GM12872 (cell line): ENCODE data around the gene IL37.

Source experiments
- CTCF ChIP-seq: IDR thresholded peaks from 3 replicates; pipeline ENCODE4 v1.5.1; 2011; ENCODE audit warnings: low read depth, mild to moderate bottlenecking, low read length, moderate library complexity; ENCODE audit not compliant: insufficient read depth

The IL37 gene

DNA sequence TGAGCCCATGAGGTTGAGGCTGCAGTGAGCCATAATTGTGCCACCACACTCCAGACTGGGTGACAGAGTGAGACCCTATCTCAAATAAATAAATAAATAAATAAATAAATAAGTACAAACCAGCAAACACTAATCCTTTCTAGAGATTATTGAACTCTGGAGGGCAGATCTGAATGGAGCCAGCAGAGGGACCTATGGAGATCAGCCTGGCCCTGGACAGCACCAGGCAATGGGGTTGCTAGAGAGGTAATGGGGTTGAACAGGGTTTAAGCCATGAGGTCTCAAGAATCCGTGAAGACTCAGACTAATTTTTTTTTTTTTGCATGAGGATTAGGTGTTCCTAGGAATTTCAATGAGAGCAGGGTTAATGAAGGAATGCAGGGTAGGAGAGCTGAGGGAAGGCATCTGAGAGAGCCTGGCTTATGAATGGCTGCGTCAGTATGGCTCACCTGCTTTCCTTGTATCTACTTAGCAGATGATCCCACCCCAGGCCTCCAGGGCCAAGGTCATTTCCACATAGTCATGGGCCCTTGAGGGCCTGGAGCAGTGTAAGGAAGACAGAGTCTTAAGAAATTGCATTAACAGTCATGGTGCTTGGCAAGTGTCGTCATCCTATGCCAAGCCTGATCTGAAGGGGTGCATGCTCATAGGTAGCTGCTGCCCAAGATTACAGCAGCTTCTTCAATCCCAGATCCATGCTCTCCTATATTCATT, 34.6 kb upstream of the IL37 start:
- TF ChIP-seq CTCF: no peak; the same call in 2 of the 3 replicates

DNA sequence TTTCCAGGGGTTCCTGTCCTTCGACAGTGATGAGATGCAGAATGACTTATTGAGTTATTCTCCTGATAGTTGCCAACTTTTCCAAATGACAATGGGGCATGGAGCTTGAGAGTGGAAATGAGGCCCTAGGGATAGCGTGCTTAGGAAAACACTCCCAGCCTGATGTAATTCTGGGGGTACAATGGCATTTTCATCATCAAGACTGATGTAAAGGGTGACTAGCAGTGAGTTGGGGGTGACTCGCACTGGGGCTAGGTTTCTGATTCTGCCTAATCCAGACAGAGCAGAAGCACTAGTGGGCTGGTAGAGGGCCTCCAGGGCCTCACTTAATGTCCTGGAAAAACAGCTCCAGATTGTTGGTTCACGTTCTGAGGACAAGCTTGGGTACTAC, 34.0 kb upstream of the IL37 start:
- no peak for TF ChIP-seq CTCF

DNA sequence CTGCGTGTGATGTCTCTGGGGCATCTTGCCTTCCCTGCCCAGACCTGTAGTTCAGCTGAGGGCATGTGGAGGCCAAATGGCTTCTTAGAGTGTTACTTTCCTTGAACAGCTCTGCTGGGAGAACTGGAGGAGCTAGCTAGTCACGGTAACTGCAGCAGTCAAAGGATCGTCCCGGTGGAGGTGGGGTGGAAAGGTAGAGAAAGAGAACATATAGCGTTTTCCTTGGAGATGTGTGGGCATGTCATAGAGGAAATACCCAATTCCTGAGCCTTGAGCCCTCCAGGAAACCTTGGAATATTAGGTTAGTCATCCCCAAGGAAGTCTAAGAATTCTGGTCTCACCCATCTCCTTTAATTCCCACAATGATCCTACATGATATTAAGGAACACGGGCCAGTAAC, 33.5 kb upstream of the IL37 start:
- TF ChIP-seq CTCF: no peak

DNA sequence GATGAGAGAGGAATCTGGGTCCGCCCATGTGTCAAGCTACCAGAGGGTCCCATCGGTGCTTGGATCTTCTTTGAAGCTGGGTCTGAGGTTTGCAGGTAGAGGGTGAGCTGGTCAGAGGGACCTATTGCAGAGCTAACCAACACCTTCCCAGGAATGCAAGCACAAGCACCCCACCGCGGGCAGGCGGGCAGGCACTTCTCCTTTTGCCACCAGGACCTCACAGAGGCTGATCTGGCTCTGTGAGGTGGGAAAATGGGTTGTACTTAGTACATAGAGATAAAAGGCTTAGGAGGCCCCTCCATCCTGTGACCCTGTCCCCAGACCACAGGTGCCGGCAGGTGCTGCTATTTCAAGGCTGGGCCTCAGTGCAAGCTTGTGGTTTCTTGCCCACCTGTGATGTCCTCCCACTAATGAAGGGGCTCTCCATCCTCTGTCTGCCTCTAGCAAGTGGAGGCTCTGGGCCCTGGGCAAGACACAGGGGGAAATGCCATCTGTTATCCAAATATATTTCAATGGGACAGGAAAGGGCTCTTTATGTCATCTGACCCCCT, 31.4 kb upstream of the IL37 start:
- TF ChIP-seq CTCF: no peak

DNA sequence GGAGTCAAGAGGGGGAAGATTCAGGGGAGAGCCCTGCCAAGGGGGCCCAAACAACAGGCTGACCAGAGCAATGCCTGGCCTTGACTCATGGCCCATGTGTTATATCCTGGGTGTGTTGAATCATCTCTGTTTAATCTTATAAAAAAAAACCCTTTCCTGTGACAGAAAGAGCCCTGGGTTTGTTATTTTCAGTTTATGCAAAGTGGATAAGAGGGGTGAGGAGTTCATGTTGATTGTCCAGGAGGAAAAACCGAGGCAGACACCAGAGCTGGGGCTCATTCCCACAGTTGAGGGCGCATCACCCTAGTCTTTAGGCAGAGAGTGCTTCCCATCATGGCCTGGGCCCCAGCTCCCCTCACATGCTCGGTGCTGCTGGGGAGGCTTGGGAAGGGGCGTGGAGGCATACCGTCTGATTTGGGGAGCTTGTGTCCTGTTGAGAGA, 30.9 kb upstream of the IL37 start:
- no peak for TF ChIP-seq CTCF

GRCh38 chr2:112880696-112881095, 30.3 kb upstream of the IL37 start:
- TF ChIP-seq CTCF: no peak

DNA sequence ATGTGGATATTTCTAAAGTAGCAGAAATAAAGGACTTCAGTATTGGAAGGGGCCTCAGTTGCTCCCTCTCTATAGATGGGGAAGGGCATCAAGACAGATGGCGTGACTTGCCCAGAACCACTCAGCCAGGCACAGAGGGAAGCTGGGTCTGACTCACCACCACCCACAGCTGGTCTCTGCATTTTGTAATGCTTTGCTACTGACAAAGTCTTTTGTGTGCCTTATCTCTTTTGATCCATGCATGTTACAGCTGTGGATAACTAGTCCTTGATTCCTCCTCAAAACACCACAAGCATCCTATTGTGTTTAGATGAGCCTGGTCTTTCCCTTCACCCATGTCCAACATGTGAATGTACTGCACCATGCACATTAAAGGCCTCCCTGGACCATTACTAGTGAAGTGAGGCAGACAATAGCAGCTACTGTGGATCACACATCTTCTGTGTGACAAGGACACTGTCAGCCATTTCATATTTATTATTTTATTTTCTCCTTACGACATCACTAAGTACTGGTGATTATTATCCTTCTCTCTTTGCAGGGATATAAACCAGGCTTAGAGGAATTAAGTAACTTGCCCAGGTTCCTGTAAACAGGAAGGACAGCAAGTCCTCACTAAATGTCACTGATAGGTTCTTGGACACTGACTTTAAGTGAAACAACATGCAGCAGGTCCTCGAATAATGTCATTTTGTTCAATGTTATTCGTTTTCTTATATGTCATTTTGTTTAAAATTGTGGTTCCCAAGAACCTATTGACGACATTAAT, 29.6 kb upstream of the IL37 start:
- TF ChIP-seq CTCF: no peak
